AG04450 (cell line): ENCODE measurements around the gene ACTN2. TPM values are rescaled to one million over a fixed set of nuclear protein-coding genes. Genes with fewer than 3 reads are reported as not detected.
A peak's percentile ranks its signal among the peaks of the same experiment; 100 is the strongest.

Source experiments
- CTCF ChIA-PET: fragments of 300-600, 350-600 bp; formaldehyde crosslinking; extraction: SDS; loops from one replicate; lab custom pipeline; 2022; ENCODE audit warnings: antibody characterized with exemption, inconsistent platforms; lab: Charles Lee
- POLR2A ChIA-PET: fragments of 350-600 bp; formaldehyde crosslinking; extraction: SDS; loops from one replicate; lab custom pipeline; 2021; ENCODE audit warnings: antibody characterized with exemption, inconsistent platforms; lab: Yijun Ruan, JAX
- DNase-seq: peaks from one replicate; pipeline ENCODE4 v3.0.0-alpha.2; 2011; ENCODE audit warnings: low read depth, low spot score
- H3K27ac ChIP-seq: one replicate; pipeline ENCODE4 v1.5.1; 2012; ENCODE audit warnings: low read depth, low read length, control low read depth
- H3K27me3 ChIP-seq: one replicate; pipeline ENCODE4 v1.6.0; 2012; ENCODE audit warnings: low read length; ENCODE audit not compliant: control insufficient read depth, insufficient read depth
- H3K4me3 ChIP-seq: 2 replicates; pipeline ENCODE4 v1.5.1; 2011; ENCODE audit warnings: mild to moderate bottlenecking, low read depth, low read length, control low read depth
- H3K9me3 ChIP-seq: 2 replicates; pipeline ENCODE4 v1.5.1; 2012; ENCODE audit warnings: low read length; ENCODE audit not compliant: control insufficient read depth, insufficient read depth
- polyA plus RNA-seq: library from polyadenylated mRNA; depleted of rRNA; stranded (reverse); fragments of >200 nt; gene quantifications from 2 replicates; pipeline ENCODE4 v1.2.3, GENCODE V29; 2011
- TF ChIP-seq, protein P1 (sequence below): IDR thresholded peaks from 2 replicates; pipeline ENCODE4 v1.5.1; 2011; ENCODE audit warnings: low read depth, low read length, control low read depth, inconsistent platforms

The ACTN2 gene
- polyA plus RNA-seq, 1 experiment: not detected

DNA sequence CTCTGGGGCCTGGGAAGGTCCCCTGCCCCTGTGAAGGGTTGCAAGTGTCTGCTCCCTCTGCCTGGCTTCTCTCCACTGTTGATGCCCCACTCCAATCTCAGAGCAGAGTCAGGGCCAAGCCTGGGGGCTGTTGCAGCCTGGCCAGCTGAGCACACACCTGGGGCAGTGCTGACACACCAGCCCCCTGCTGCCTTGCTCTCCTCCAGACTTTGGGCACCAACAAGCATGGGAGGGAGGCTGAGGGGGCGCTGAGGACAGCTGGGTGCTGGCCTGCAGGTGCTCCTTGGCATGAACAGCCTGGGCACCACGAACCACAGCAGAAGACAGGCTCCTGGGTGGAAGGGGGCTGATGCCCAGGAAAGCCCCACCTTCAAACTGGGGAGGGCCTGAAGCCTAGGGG lies 99.2 kb downstream of the ACTN2 start:
- no peak for DNase-seq
- CTCF ChIA-PET: no interaction called here
- Histone ChIP-seq H3K4me3 (no peak overlapping the region), H3K27ac (no peak overlapping the region), H3K27me3 (no peaks in the 10 kb centered on the region), H3K9me3 (peaks cover 7% of the 10 kb centered on the region; the same call in 1 of the 2 replicates)
- TF ChIP-seq, protein P1, sequence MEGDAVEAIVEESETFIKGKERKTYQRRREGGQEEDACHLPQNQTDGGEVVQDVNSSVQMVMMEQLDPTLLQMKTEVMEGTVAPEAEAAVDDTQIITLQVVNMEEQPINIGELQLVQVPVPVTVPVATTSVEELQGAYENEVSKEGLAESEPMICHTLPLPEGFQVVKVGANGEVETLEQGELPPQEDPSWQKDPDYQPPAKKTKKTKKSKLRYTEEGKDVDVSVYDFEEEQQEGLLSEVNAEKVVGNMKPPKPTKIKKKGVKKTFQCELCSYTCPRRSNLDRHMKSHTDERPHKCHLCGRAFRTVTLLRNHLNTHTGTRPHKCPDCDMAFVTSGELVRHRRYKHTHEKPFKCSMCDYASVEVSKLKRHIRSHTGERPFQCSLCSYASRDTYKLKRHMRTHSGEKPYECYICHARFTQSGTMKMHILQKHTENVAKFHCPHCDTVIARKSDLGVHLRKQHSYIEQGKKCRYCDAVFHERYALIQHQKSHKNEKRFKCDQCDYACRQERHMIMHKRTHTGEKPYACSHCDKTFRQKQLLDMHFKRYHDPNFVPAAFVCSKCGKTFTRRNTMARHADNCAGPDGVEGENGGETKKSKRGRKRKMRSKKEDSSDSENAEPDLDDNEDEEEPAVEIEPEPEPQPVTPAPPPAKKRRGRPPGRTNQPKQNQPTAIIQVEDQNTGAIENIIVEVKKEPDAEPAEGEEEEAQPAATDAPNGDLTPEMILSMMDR: no peak
- POLR2A ChIA-PET: no interaction called here

DNA sequence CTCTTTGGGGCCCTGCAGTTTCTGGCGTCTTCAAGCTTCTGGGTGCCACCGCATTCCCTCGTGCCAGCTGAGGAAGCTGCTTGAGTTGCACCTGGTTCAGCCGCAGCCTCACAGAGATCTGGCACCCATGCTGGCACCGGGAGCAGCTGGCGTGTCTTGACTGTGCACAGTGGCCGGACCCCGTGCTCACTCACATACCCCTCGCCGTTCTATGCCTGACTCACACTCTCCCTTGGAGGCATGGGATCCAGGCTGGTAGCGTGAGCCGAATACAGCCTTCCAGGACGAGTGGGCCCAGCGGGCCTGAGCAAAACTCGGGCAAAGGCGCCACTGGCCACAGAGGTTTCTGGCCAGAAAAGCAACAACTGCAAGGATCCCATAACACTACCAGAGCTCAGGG lies 100.2 kb downstream of the ACTN2 start:
- ChIA-PET CTCF (no interaction called here), POLR2A (no interaction called here)

DNA sequence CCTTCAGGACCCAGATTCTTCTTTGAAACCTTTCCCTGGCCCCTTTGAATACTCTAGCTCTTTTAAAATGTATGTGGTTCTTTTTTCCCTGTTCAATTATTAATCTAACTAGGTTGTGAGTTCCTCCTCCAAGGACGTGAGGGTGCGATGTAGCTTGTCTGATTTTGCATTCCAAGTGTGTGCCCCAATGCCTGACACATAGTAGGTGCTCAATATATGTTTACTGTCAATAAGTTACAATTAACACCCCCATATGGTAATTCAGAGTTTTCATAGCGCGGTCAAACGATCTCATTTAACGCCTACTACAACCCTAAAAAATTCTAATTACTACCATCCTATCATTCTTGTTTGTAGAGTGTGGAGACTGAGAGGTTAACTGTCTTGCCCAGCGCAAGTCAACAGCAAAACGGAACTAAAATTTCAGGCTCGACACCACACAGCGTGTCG lies 108.3 kb downstream of the ACTN2 start:
- Histone ChIP-seq H3K27me3 (no peaks in the 10 kb centered on the region), H3K4me3 (peak overlapping the region; percentile 65), H3K9me3 (no peaks in the 10 kb centered on the region), H3K27ac (no peak overlapping the region)
- POLR2A ChIA-PET: interaction anchor here (0.8 to 1.4 kb wide), 2 partner anchors 41 to 190 kb away, joined by 3 to 6 read pairs; partner anchors contain the start of gene HEATR1
- DNase-seq: no peak
- CTCF ChIA-PET: interaction anchor here (2.3 kb wide), 1 partner anchor 35 kb away, joined by 14 read pairs; no protein-coding TSS in a partner anchor
- TF ChIP-seq, protein P1: no peak

More for the DNA sequence above, 100.2 kb downstream of the ACTN2 start:
- TF ChIP-seq, protein P1: no peak
- Histone ChIP-seq H3K27ac (no peak overlapping the region), H3K9me3 (peaks cover 7% of the 10 kb centered on the region; the same call in 1 of the 2 replicates), H3K4me3 (no peak overlapping the region), H3K27me3 (no peaks in the 10 kb centered on the region)
- DNase-seq: no peak

DNA sequence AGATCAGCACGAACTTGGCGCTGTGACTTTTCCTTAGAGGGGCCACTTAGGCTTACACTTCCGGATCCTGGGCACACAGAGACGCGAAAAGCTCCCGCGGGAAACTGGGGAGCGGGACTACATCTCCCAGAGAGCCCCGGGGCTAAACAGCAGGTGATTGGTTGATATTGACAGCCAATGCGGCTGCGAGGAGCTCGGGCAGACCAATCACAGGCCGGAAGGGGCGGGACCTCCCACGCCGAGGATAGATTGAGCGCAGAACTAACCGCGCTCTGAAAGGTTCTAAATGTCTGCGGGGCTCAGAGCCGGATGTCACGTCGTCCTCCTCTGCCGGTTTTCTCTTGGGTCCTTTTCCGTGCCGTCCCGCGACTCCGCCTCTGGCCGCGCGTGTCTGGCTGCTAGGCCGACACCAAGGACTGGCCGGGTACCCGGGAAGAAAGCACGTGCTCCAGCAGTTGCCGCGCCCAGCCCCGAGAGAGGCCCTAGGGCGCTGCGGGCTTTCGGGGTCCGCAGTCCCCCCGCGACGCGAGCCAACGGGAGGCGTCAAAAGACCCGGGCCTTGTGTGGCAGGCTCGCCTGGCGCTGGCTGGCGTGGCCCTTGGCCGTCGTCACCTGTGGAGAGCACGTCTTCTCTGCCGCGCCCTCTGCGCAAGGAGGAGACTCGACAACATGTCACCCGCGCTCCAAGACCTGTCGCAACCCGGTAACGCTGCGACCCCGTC lies 108.9 kb downstream of the ACTN2 start, which contains the start of gene MTR:
Gene MTR, plus strand, starts transcription at position 258 of the 722 bp plus-strand sequence. Its CDS starts 412 bp downstream, at position 670.
- CTCF ChIA-PET: interaction anchor here (2.3 kb wide), 1 partner anchor 36 kb away, joined by 14 read pairs; no protein-coding TSS in a partner anchor
- peak within 1 kb of the TSS; percentile 68 for H3K27ac ChIP-seq
- no peaks in the 10 kb centered on the region for H3K9me3 ChIP-seq
- TF ChIP-seq, protein P1: no peak
- peak within 1 kb of the TSS; percentile 65 for H3K4me3 ChIP-seq
- POLR2A ChIA-PET: interaction anchor here (0.8 to 1.4 kb wide), 2 partner anchors 41 to 191 kb away, joined by 3 to 6 read pairs; partner anchors contain the start of gene HEATR1
- peak; percentile 91 for DNase-seq
- no peaks in the 10 kb centered on the region for H3K27me3 ChIP-seq
